Activated CD8-positive, alpha-beta T cell treated with anti-CD3 and anti-CD28 coated beads for 36 hours (primary cell): Measurements from ENCODE around the gene GJB5. TPM values are rescaled to one million over a fixed set of nuclear protein-coding genes. Genes with fewer than 3 reads are reported as not detected.

Experiments used
- ATAC-seq: fragments of 200-7000 bp; cut with Tn5 transposase; one replicate; pipeline ENCODE4 v1.10.0; 2021; ENCODE audit warnings: mild to moderate bottlenecking, moderate library complexity
- CTCF ChIA-PET: fragments of 350-600 bp; sonication (Branson Sonifier 250); formaldehyde crosslinking; loops from one replicate; lab custom pipeline; 2021; ENCODE audit warnings: antibody characterized with exemption; lab: Charles Lee
- POLR2A ChIA-PET: fragments of 350-600 bp; sonication (Branson Sonifier 250); formaldehyde crosslinking; loops from one replicate; lab custom pipeline; 2021; ENCODE audit warnings: antibody characterized with exemption; lab: Charles Lee
- DNase-seq: peaks from one replicate; pipeline ENCODE4 v3.0.0-alpha.2; 2020
- H3K27ac Mint-ChIP-seq: one replicate; pipeline ENCODE4 v1.8.0; 2021; ENCODE audit warnings: mild to moderate bottlenecking, mixed read lengths
- H3K27me3 Mint-ChIP-seq: one replicate; pipeline ENCODE4 v1.8.0; 2021; ENCODE audit warnings: mixed read lengths
- H3K36me3 Mint-ChIP-seq: one replicate; pipeline ENCODE4 v1.8.0; 2021; ENCODE audit warnings: low read depth, mixed read lengths
- H3K4me1 Mint-ChIP-seq: one replicate; pipeline ENCODE4 v1.8.0; 2021; ENCODE audit warnings: low read depth, mixed read lengths
- H3K4me3 Mint-ChIP-seq: one replicate; pipeline ENCODE4 v1.8.0; 2021; ENCODE audit warnings: mild to moderate bottlenecking, moderate library complexity, mixed read lengths
- H3K9me3 Mint-ChIP-seq: one replicate; pipeline ENCODE4 v1.8.0; 2021; ENCODE audit warnings: mixed read lengths
- intact Hi-C: fragments of 100-400 bp; cut with micrococcal nuclease; formaldehyde crosslinking; loops from one replicate; pipeline ENCODE4 v1.10.0; 2022
- total RNA-seq, 2 experiments: library from RNA; stranded (reverse); gene quantifications; one replicate each; pipeline ENCODE4 v1.2.3, GENCODE V29; 2021
- TF ChIP-seq, protein P1 (sequence below): fragments of 200-600 bp; IDR thresholded peaks from one replicate; pipeline ENCODE4 v1.8.0; 2022; ENCODE audit warnings: antibody characterized with exemption, mild to moderate bottlenecking

Gene GJB5
- total RNA-seq, 2 experiments from 2014 or later = not detected

DNA sequence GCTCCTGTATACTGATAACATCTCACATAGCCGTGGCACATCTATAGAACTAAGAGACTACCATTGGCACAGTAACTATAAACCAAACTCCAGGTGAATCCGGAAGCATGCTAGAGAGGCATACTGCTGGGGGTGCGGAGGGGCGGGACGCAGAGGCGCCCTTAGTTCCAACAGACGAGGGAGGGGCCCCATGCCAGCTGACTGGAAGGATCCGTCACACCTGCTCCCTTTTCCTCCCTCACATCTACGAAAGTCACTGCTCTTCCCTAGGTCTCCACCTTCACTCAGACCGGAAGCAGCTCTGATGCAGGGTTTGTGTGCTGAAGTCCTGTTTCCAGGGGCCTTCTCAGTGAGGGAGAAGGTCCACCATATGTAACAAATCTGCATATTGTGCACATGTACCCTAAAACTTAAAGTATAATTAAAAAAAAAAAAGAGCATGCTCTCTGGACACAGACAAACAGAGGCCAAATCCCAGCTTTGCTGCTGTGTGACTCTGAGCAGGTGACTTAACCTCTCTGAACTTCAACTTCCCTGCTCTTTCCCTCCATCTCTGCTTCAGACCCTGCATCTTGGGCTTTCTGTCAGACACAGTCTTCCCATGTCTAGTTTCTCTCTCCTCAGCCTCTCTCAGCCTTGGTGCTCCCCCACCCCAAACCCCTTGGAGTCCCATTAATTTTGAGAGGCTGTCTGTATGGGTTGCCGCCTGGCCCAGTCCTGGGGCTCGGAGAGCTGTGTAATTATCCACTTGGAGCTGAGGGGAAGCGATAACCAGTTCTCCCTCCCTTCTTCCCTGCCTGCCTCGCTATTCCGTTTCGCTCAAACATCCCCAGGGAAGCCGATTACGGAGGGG, 7.8 kb upstream of the GJB5 start:
- no peaks in the 10 kb centered on the region for H3K9me3 Mint-ChIP-seq
- TF ChIP-seq, protein P1, sequence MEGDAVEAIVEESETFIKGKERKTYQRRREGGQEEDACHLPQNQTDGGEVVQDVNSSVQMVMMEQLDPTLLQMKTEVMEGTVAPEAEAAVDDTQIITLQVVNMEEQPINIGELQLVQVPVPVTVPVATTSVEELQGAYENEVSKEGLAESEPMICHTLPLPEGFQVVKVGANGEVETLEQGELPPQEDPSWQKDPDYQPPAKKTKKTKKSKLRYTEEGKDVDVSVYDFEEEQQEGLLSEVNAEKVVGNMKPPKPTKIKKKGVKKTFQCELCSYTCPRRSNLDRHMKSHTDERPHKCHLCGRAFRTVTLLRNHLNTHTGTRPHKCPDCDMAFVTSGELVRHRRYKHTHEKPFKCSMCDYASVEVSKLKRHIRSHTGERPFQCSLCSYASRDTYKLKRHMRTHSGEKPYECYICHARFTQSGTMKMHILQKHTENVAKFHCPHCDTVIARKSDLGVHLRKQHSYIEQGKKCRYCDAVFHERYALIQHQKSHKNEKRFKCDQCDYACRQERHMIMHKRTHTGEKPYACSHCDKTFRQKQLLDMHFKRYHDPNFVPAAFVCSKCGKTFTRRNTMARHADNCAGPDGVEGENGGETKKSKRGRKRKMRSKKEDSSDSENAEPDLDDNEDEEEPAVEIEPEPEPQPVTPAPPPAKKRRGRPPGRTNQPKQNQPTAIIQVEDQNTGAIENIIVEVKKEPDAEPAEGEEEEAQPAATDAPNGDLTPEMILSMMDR = no peak
- ATAC-seq (no peak), DNase-seq (no peak)
- POLR2A ChIA-PET = interaction anchor here (0.9 kb wide), 1 partner anchor 8 kb away, joined by 3 read pairs; the partner anchor contains the start of gene GJB5
- H3K4me1 Mint-ChIP-seq = no peaks in the 10 kb centered on the region
- no peak overlapping the region for H3K27ac Mint-ChIP-seq
- intact Hi-C loops = loop anchor here (10.0 kb wide), 1 partner anchor 1112 kb away; no protein-coding TSS in a partner anchor
- CTCF ChIA-PET = interaction anchor here (0.9 to 1.1 kb wide), 2 partner anchors 10 to 89 kb away, joined by 3 read pairs; no protein-coding TSS in a partner anchor
- H3K36me3 Mint-ChIP-seq = no peaks in the 10 kb centered on the region
- no peak overlapping the region for H3K4me3 Mint-ChIP-seq
- H3K27me3 Mint-ChIP-seq = no peaks in the 10 kb centered on the region

DNA sequence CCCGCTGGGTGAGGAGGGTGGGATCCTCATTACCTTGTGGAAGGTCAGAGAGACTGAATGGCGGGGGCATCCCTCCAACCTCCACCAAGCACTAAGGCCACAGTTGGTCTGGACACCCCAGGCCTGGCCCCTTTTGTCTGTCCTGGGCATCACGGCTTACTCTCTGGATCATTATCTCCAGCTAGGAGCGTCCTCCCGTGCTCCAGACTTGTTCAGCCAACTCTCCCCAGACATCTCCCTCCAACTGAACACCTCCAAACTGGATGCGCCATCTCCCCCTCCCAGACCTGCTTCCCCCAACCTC, 7.3 kb upstream of the GJB5 start:
- DNase-seq = no peak

DNA sequence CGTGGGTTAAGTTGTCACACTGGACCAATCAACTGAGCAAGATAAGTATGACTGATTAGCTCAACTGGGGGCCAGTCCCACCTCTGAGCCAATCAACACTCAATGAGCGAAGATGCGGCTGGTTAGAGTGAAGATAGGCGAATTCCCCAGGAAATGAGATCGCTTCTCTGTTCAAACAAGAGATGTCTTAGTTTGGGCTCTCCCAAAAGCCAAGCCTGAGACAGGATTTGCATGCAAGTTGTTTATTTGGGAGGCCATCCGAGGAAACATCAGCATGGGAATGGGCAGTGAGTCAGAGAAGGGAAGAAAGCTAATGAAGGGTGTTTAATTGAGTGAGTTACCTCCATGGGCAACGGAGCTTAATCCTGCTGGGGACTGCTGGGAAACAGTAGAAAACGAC, 4.9 kb upstream of the GJB5 start:
- Mint-ChIP-seq H3K9me3 (no peaks in the 10 kb centered on the region), H3K27ac (no peak overlapping the region), H3K36me3 (no peaks in the 10 kb centered on the region), H3K4me3 (no peak overlapping the region), H3K27me3 (no peaks in the 10 kb centered on the region), H3K4me1 (no peaks in the 10 kb centered on the region)
- CTCF ChIA-PET = no interaction called here
- DNase-seq (no peak), ATAC-seq (no peak)
- POLR2A ChIA-PET = no interaction called here
- TF ChIP-seq, protein P1 = no peak
- intact Hi-C loops = loop anchor here (10.0 kb wide), 1 partner anchor 1115 kb away; no protein-coding TSS in a partner anchor

More for the DNA sequence above, 7.3 kb upstream of the GJB5 start:
- Mint-ChIP-seq H3K4me1 (no peaks in the 10 kb centered on the region), H3K27ac (no peak overlapping the region), H3K36me3 (no peaks in the 10 kb centered on the region), H3K27me3 (no peaks in the 10 kb centered on the region), H3K9me3 (no peaks in the 10 kb centered on the region), H3K4me3 (no peak overlapping the region)
- ChIA-PET CTCF (interaction anchor here (1.1 kb wide), 1 partner anchor 11 kb away, joined by 3 read pairs; no protein-coding TSS in a partner anchor), POLR2A (no interaction called here)
- ATAC-seq = no peak
- intact Hi-C loops = loop anchor here (10.0 kb wide), 1 partner anchor 1113 kb away; no protein-coding TSS in a partner anchor
- TF ChIP-seq, protein P1 = no peak

DNA sequence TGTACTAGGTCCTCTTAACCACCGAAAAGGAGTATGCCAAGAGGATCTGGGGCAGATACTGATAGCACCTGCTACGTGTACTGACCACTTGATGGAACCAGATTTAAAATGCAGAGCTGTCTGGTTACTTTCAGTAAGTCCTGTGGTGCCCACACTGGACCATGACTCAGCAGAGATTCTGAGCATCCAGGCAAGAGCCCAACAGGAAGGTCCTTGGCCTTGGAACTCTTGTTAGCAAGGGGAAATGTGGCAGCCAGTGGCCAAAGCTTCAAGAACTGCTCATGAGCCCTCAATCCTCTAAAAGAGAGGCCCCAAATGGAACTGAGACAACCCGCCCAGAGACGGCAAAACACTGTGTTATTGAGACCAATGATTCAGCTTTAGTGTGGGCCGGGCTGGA, 4.2 kb upstream of the GJB5 start:
- TF ChIP-seq, protein P1 = no peak
- intact Hi-C loops = no loop called here
- CTCF ChIA-PET = no interaction called here
- DNase-seq (no peak), ATAC-seq (no peak)
- no peak overlapping the region for H3K27ac Mint-ChIP-seq
- H3K4me1 Mint-ChIP-seq = no peaks in the 10 kb centered on the region
- H3K36me3 Mint-ChIP-seq = no peaks in the 10 kb centered on the region
- H3K27me3 Mint-ChIP-seq = no peaks in the 10 kb centered on the region
- no peaks in the 10 kb centered on the region for H3K9me3 Mint-ChIP-seq
- POLR2A ChIA-PET = no interaction called here
- H3K4me3 Mint-ChIP-seq = no peak overlapping the region

DNA sequence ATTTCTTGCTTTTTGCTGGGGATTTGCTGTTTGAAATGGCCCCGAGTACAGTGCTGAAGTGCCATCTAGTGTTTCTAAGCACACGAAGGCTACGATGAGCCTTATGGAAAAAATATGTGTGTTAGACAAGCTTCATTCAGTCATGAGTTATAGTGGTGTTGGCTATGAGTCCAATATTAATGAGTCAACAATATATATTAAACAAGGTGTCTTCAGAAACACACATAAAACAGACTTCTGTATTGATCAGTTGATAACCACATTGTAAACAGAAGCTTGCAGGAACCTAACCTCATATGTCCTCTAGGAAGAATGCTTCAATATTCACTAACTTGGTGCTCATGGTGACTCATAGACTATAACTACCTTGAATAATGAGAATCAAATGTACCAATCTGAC, 1.7 kb upstream of the GJB5 start:
- POLR2A ChIA-PET = interaction anchor here (0.5 to 0.7 kb wide), 2 partner anchors 430 to 632 kb away, joined by 4 read pairs; no protein-coding TSS in a partner anchor
- Mint-ChIP-seq H3K27me3 (no peaks in the 10 kb centered on the region), H3K27ac (no peak overlapping the region), H3K4me1 (no peaks in the 10 kb centered on the region), H3K9me3 (no peaks in the 10 kb centered on the region), H3K4me3 (no peak overlapping the region), H3K36me3 (no peaks in the 10 kb centered on the region)
- DNase-seq (no peak), ATAC-seq (no peak)
- intact Hi-C loops = no loop called here
- CTCF ChIA-PET = interaction anchor here (2.9 kb wide), 1 partner anchor 10 kb away, joined by 21 read pairs; no protein-coding TSS in a partner anchor
- TF ChIP-seq, protein P1 = no peak
